Measurements from ENCODE around the gene MTUS2. TPM values are rescaled to one million over a fixed set of nuclear protein-coding genes. Genes with fewer than 3 reads are reported as not detected.

The MTUS2 gene
- total RNA-seq, 1 donor, result 0.10 TPM

DNA sequence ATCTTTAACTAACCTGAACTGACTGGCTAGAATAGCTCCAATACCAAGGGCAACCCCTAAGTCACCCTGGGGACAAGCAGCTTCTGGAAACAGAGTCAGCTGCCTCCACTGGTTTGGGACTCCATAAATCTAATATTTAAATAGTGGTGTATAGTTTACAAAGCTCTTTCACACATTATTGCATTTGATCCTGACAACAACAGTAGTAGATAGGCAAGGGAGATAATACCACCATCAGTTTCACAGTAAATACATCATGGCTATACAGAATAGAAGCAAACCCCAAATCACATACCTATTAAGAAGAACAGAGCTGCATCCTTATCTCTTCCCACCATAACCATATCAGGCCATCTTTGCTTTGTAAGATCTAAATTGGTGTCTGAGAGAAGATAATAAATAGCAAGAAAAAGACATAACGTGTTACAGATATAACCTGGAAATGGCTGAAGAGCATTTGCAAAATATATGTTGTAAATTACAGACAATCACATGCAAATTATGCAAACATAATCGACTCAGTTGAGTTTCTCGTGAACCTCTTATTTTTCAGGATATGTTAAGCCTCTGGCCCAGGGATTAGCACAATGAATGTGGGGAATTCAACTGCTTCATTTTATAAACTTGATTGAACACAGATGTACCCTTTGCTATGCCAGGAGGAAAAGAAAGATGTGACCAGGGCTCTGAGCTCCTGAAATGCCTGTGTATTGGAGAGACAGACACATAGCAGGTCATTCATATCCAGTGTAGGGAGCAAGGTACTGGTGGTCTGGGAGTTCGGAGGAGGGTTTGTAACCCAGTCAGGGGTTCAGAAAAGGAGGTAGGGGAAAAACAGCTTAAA lies 632.9 kb downstream of the MTUS2 start:
- no peaks in the 10 kb centered on the region for H3K27me3 ChIP-seq (ENCODE audit: insufficient read depth, low read length)
- H3K4me3 ChIP-seq (ENCODE audit: low read length), result no peak overlapping the region
- no peaks in the 10 kb centered on the region for H3K9me3 ChIP-seq (ENCODE audit: low read depth, low read length)
- H3K4me1 ChIP-seq (ENCODE audit: insufficient read depth, low read length), result no peaks in the 10 kb centered on the region

DNA sequence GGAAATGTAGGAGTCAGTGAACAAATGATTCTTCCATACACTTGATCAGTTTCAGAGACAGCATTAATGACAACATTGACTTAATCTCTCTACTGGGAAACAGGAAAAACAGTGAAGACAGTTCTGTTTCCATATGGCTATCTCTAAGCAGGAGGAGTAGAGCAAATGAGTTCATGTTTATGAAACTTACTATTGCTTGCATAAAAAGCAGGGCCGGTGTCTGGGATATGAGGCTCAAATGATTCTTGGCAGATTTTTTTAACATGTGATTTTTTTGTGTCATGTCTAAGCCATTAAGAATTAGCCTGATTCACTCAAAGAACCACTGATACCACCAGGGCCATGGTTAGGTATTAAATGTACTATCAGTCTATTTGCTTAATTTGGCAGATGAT lies 633.5 kb downstream of the MTUS2 start:
- H3K4me3 ChIP-seq (ENCODE audit: low read length), result no peak overlapping the region
- H3K4me1 ChIP-seq (ENCODE audit: insufficient read depth, low read length), result no peaks in the 10 kb centered on the region
- no peaks in the 10 kb centered on the region for H3K9me3 ChIP-seq (ENCODE audit: low read depth, low read length)
- H3K27me3 ChIP-seq (ENCODE audit: insufficient read depth, low read length), result no peaks in the 10 kb centered on the region

DNA sequence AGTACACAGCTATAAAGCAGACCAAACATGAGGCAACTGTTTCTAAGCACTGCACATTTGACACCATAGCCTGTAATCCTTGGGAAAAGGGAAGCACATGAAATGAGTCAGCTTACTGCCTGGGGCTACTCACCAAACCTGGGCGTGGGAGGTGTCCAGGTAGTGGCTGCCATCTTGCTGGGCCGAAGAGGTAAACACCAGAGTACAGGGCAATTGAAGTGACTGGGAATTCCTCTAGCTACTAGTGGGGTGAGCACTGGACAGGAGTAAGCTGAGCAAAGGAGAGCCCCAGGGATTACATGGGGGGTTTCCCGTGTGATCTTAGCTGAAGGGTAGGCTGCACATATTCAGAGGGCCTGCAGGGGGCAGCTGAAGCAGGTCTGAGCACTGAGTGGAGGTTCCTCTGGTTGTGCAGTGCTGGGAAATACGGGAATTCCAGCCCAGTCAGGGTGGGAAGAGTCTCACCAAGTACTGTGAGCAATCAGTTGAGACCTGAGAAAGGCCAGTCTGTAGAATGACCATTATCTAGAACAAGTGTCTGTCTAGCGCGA lies 634.9 kb downstream of the MTUS2 start:
- H3K27me3 ChIP-seq (ENCODE audit: insufficient read depth, low read length), result peaks cover 2% of the 10 kb centered on the region
- no peaks in the 10 kb centered on the region for H3K9me3 ChIP-seq (ENCODE audit: low read depth, low read length)
- H3K4me1 ChIP-seq (ENCODE audit: insufficient read depth, low read length), result no peaks in the 10 kb centered on the region
- no peak overlapping the region for H3K4me3 ChIP-seq (ENCODE audit: low read length)

DNA sequence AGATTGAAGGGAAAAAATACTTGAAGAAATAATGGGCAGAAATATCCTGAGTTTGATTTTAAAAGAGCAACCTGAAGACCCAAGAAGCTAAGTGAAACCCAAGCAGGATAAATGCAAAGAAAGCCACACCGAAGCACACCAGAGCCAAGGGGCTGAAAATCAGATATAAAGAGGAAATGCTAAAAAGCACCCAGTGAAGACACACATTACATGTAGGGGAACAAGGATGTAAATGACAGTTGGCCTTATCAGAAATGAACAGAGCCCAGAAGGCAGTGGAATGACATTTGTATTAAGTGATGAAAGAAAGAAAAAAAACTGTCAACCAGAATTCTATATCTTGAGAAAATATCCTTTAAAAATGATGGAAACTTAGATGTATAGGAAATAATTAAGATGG lies 636.3 kb downstream of the MTUS2 start:
- H3K9me3 ChIP-seq (ENCODE audit: low read depth, low read length), result no peaks in the 10 kb centered on the region
- no peaks in the 10 kb centered on the region for H3K4me1 ChIP-seq (ENCODE audit: insufficient read depth, low read length)

GRCh38 chr13:29457299-29457698 lies 637.2 kb downstream of the MTUS2 start:
- no peaks in the 10 kb centered on the region for H3K9me3 ChIP-seq (ENCODE audit: low read depth, low read length)
- H3K4me1 ChIP-seq (ENCODE audit: insufficient read depth, low read length), result no peaks in the 10 kb centered on the region
- no peak overlapping the region for H3K4me3 ChIP-seq (ENCODE audit: low read length)
- peaks cover 2% of the 10 kb centered on the region for H3K27me3 ChIP-seq (ENCODE audit: insufficient read depth, low read length)

More for the DNA sequence above, 636.3 kb downstream of the MTUS2 start:
- Histone ChIP-seq H3K27me3 (ENCODE audit: insufficient read depth, low read length) (peaks cover 2% of the 10 kb centered on the region), H3K4me3 (ENCODE audit: low read length) (no peak overlapping the region)

- H3K9me3 ChIP-seq (ENCODE audit: low read depth, low read length), result no peaks in the 10 kb centered on the region
- no peak overlapping the region for H3K4me3 ChIP-seq (ENCODE audit: low read length)
- H3K27me3 ChIP-seq (ENCODE audit: insufficient read depth, low read length), result peaks cover 2% of the 10 kb centered on the region
- no peaks in the 10 kb centered on the region for H3K4me1 ChIP-seq (ENCODE audit: insufficient read depth, low read length)
Observed at GRCh38 chr13:29458419-29458818, 638.3 kb downstream of the MTUS2 start.

- no peaks in the 10 kb centered on the region for H3K4me1 ChIP-seq (ENCODE audit: insufficient read depth, low read length)
- H3K9me3 ChIP-seq (ENCODE audit: low read depth, low read length), result no peaks in the 10 kb centered on the region
- no peak overlapping the region for H3K4me3 ChIP-seq (ENCODE audit: low read length)
- peaks cover 2% of the 10 kb centered on the region for H3K27me3 ChIP-seq (ENCODE audit: insufficient read depth, low read length)
Observed at GRCh38 chr13:29459813-29460355, 639.7 kb downstream of the MTUS2 start.

DNA sequence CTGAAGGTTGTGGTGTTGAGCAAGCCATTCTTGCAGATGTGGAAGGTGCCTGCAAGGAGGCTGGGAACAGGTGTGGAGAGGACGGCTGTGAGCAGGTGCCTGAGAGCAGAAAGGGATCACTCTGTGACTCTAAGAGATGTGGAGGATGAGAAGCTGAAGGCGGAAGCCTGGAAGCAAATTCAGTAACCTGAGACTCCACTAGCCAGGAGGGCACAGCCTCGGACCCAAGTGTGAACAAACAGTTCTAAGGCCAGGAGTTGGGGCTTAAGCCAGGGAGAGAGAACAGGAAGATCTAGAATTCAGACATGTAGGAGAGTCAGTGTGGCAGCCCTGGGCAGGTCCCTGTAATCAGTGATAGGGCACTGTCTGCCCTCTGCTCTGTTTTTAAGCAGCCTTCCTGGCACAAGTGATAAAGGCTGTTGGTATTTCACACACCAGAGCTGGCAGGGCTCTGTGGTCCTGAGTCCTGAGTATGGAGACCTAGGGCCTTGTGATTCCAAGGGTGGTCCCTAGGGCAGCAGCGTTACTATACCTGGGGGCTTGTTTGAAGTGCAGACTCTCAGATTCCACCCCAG lies 644.1 kb downstream of the MTUS2 start:
- Histone ChIP-seq H3K9me3 (ENCODE audit: low read depth, low read length) (no peaks in the 10 kb centered on the region), H3K27me3 (ENCODE audit: insufficient read depth, low read length) (peaks cover 2% of the 10 kb centered on the region), H3K4me1 (ENCODE audit: insufficient read depth, low read length) (no peaks in the 10 kb centered on the region), H3K4me3 (ENCODE audit: low read length) (no peak overlapping the region)

DNA sequence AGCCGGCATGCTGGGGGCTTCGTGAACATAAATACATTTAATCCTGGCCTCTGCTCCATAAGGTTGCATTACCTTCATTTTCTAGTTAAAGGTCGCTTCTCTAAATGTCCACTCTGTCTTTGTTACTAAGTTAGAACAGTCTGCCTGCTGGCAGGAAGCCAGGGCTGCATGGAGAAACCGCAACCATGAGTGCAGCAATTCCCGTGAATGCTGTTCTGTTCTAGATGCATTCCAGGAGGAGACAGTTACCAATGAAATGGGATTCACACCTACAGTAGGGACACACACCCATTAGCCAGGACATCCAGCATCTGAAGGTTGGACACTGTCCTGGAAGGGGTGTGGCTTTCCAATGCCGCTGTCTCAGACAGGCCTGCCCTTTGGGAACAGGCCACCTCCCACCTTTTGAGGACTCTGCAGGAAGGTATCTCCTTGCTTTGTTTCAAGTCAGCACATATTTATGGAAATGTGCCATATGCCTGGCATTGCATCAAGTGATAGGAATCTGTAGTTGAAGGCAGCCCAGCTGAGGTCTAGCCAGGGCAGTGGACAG lies 645.7 kb downstream of the MTUS2 start:
- Histone ChIP-seq H3K4me3 (ENCODE audit: low read length) (no peak overlapping the region), H3K9me3 (ENCODE audit: low read depth, low read length) (no peaks in the 10 kb centered on the region), H3K4me1 (ENCODE audit: insufficient read depth, low read length) (no peaks in the 10 kb centered on the region), H3K27me3 (ENCODE audit: insufficient read depth, low read length) (no peaks in the 10 kb centered on the region)

DNA sequence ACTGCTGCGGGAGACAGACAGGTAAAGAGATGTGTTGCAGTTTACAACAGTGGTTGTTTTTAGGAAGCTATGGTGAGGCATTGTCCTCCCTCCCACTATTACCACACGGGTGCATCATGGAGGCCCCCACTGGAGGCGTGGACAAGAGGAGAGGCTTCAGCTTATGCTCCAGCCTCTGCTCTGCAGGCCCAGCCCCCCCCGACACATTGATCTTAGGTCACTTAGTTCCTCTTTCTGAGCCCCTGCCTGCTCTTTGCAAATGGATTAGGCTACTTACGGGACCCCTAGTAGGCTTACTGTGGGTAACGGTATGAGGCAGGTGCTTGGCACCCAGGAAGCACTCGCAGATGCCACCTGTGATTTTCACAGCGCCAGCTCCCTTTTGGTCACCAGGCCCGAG lies 651.4 kb downstream of the MTUS2 start:
- Histone ChIP-seq H3K27me3 (ENCODE audit: insufficient read depth, low read length) (no peaks in the 10 kb centered on the region), H3K4me3 (ENCODE audit: low read length) (no peak overlapping the region), H3K4me1 (ENCODE audit: insufficient read depth, low read length) (peaks cover 4% of the 10 kb centered on the region), H3K9me3 (ENCODE audit: low read depth, low read length) (no peaks in the 10 kb centered on the region)

- Histone ChIP-seq H3K4me3 (ENCODE audit: low read length) (no peak overlapping the region), H3K27me3 (ENCODE audit: insufficient read depth, low read length) (no peaks in the 10 kb centered on the region), H3K9me3 (ENCODE audit: low read depth, low read length) (no peaks in the 10 kb centered on the region), H3K4me1 (ENCODE audit: insufficient read depth, low read length) (peaks cover 4% of the 10 kb centered on the region)
Observed at GRCh38 chr13:29472332-29472961, 652.3 kb downstream of the MTUS2 start.

GRCh38 chr13:29473166-29473565 lies 653.0 kb downstream of the MTUS2 start:
- Histone ChIP-seq H3K9me3 (ENCODE audit: low read depth, low read length) (no peaks in the 10 kb centered on the region), H3K4me1 (ENCODE audit: insufficient read depth, low read length) (peaks cover 4% of the 10 kb centered on the region), H3K4me3 (ENCODE audit: low read length) (no peak overlapping the region), H3K27me3 (ENCODE audit: insufficient read depth, low read length) (no peaks in the 10 kb centered on the region)

GRCh38 chr13:29474991-29475390 lies 654.9 kb downstream of the MTUS2 start:
- H3K4me3 ChIP-seq (ENCODE audit: low read length), result no peak overlapping the region
- no peaks in the 10 kb centered on the region for H3K9me3 ChIP-seq (ENCODE audit: low read depth, low read length)
- no peaks in the 10 kb centered on the region for H3K27me3 ChIP-seq (ENCODE audit: insufficient read depth, low read length)
- H3K4me1 ChIP-seq (ENCODE audit: insufficient read depth, low read length), result peaks cover 4% of the 10 kb centered on the region

- no peaks in the 10 kb centered on the region for H3K9me3 ChIP-seq (ENCODE audit: low read depth, low read length)
- peaks cover 4% of the 10 kb centered on the region for H3K4me1 ChIP-seq (ENCODE audit: insufficient read depth, low read length)
- no peaks in the 10 kb centered on the region for H3K27me3 ChIP-seq (ENCODE audit: insufficient read depth, low read length)
- no peak overlapping the region for H3K4me3 ChIP-seq (ENCODE audit: low read length)
Observed at GRCh38 chr13:29476046-29476445, 655.9 kb downstream of the MTUS2 start.
